GM19467 (cell line): Measurements from ENCODE around the gene ITPR1.

ENCODE experiments used
- ATAC-seq: cut with Tn5 transposase; IDR thresholded peaks from one replicate; pipeline ENCODE4 v1.9.1; 2021; ENCODE audit warnings: mild to moderate bottlenecking, moderate library complexity; ENCODE audit not compliant: unreplicated experiment

ITPR1 gene

GRCh38 chr3:4837374-4837930, 344.3 kb downstream of the ITPR1 start:
- ATAC-seq, result no peak

GRCh38 chr3:4838621-4839022, 345.5 kb downstream of the ITPR1 start:
- ATAC-seq, result peak; percentile 61

- ATAC-seq, result no peak
Observed at GRCh38 chr3:4839278-4839677, 346.1 kb downstream of the ITPR1 start.

- no peak for ATAC-seq
Observed at GRCh38 chr3:4841225-4841624, 348.1 kb downstream of the ITPR1 start.

DNA sequence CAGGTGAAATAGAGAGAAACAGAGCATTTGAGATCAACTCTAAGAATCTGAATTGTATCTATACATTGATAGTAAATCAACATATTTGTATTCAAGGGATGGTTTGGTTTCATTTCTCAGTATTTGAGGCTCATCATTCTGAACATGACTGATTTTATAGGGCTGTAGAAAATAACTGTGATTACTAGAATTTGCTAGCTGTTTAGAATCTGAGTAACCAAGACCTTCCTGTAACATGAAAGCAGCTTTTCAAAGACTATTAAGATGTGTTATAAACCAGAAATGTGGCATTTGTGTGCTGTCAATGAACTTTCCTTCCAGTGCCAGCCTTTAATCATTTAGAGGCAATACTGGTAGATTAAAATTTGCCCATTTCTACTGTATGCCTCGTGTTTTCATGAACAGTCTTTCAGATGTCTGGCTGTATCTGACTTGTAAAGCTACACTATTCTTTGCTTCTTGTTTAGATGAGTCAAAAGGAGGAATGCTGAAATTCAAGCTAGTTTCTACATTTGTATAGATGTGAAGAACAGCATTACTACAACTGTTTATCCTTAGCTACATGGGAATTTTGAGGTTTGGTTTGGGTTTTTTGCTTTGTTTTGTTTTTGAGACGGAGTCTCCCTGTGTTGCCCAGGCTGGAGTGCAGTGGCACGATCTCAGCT, 348.8 kb downstream of the ITPR1 start:
- ATAC-seq, result no peak

DNA sequence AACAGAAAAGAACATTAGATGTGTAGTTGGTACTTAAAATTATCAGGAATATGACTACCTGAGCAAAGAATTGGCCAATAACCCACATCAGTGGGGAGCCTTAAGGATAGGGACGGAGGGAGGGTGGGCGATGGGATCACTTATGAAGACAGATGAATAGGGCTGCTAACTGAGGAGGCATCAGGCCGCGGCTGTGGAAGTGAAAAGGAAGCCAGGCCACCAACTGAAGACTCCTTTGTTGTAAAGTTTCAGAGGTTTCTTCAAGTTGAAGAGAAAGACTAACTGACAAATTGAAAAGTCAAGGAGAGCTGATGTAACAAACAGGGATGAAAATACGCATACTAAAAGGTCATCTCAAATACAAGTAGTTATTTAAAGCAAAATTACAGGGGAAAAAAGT, 350.5 kb downstream of the ITPR1 start:
- no peak for ATAC-seq

DNA sequence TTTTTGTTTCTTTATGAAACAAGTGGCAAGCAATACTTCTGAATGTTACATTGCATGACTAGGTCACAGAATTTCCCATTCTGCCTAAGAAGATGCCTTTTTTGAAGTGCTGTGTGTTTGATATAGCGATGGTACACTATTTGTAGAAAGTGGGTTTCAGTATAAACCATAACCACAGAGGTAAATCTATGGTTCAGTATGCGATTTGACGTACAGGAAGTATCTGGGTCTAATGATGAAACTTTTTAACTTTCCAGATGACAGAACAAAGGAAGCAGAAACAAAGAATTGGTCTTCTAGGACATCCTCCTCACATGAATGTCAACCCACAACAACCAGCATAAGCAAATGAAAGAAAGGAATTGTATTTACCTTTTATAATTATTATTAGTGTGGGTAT, 352.7 kb downstream of the ITPR1 start:
- peak; percentile 67 for ATAC-seq

DNA sequence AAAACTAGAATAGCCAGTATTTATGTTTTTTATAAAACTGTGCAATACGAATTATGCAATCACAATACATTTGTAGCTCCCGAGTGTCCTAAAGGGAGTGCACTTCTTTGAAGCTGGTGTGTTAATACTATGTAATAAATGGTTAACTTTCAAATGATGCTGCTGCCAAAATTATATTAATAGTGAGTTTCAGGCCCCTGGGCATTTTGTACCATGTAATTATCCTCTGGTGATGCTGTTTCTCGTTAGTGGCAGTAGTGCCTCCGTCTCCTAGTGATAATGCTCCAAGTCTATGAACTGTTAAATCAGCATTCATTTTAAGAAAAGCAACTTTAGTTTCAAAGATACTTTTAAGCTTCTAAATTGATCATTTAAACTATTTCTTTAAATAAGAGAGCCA, 353.4 kb downstream of the ITPR1 start:
- no peak for ATAC-seq

DNA sequence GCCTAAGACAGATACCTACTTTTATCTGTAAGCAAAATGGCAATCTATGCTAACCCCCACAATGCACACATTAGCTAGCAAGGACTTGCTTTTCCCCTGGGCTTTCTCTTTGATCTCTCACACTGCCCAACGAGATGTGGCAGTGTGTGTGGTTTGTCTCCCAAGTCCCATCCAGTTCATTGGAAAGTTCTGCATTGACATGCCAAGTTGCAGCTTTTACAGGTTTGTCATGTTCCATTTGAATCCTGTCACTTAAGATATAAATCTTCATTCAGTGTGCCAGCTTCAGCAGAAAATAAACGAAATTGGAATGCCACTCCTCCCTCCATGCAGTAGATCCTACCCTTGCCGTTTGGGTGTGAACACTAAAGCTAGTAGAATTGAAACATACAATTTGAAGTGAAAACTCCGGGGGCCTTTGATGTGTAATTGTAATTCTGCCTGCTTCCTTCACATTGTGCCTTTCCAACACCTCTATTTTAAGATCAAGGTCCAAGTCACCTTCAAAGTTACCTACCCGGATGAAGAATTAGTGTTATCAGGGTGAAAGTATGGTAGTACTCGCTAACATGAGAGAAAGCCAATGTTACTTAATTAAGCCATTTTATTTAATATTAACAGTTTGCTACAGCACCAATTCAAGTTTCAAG, 355.2 kb downstream of the ITPR1 start:
- ATAC-seq, result no peak

- no peak for ATAC-seq
Observed at GRCh38 chr3:4849136-4849535, 356.0 kb downstream of the ITPR1 start.

GRCh38 chr3:4849739-4850138, 356.6 kb downstream of the ITPR1 start:
- ATAC-seq, result no peak

GRCh38 chr3:4850211-4850927, 357.2 kb downstream of the ITPR1 start:
- ATAC-seq, result no peak

DNA sequence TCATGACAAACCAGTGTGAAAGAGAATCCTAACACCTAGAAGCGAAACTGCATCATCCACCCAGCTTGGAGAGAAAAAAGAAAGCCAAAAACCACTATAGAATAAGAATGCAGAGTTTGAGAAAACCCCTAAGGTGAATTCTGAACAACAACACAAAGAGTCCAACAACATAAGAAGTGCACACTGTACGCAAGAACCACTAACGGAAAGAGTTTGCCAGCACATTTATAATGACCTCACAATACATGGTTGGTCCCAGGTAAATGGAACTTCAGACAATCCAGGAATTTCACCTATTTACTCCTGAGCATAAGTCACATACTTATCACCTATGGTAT, 357.7 kb downstream of the ITPR1 start:
- ATAC-seq, result peak; percentile 44

DNA sequence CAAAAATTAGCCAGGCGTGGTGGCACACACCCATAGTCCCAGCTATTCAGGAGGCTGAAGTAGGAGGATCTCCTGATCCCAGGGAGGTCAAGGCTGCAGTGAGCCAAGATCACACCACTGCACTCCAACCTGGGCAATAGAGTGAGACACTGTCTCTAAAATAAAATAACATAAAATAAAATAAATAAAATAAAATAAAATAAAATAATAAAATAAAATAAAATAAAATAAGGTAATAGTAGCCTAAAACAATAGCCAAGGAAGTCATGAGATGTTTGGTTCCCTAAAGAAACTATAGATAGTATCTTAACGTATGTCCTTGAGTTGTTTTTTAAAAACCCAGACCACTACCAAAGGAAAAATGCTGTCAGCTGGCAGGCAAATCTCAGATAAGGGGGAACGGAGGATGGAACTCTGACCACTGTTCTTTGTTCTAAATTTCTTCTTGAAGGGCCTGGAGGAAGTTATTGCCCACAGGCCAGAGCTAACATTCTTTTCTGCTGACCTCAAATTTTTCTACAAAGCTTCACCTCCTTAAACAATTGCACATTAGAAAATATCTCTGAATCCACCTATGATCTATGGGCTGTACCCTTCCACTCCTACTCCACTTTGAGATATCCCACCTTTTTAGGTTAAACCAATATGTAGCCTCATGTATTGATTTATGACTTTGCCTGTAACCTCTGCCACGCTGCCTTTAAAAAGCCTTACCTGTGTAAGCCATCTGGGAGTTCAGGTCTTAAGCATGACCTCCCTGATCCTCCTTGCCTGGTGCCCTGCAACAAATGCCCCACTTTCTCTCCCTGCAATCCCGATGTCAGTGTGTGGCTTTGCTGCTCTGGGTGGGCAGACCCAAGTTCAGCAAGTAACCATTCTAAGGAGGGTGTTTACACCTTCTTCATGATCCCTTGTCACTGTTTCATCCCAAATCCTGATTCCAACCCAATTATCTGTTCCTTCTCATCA, 359.9 kb downstream of the ITPR1 start:
- ATAC-seq, result no peak

GRCh38 chr3:4853749-4854140, 360.6 kb downstream of the ITPR1 start:
- no peak for ATAC-seq

DNA sequence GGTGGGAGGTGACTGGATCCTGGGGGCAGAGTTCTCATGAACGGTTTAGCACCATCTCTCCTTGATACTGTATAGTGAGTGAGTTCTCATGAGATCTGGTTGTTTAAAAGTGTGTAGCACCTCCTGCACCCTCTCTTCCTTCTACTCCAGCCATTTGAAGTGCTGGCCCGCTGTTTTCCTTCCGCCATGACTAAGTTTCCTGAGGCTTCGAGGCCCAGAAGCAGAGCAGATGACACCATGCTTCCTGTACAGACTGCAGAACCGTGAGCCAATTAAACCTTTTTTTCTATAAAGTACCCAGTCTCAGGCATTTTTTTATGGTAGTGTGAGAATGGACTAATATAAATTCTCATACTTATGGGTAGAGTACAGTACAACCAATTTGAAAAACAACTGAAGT, 362.5 kb downstream of the ITPR1 start:
- ATAC-seq, result no peak

- ATAC-seq, result no peak
Observed at GRCh38 chr3:4856136-4856535, 363.0 kb downstream of the ITPR1 start.

GRCh38 chr3:4856564-4856963, 363.4 kb downstream of the ITPR1 start:
- no peak for ATAC-seq

DNA sequence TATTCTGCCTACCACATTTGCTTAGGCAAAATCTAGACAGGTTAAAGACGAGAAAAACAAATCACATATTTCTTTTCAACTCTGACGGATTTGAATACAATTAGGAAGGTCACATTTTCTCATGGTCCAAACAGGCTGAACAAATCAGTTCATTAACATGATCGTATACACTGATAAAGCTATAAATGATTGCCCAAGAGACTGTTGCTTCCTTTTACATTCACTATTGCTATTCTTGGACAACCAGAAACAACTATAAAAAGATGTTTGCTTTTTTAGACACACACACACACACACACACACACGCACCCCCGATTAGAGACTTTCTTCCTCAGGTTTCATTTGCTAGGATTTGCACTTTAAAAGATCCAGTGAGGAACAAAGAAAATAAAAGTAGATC, 363.8 kb downstream of the ITPR1 start:
- ATAC-seq, result no peak

- ATAC-seq, result no peak
Observed at GRCh38 chr3:4859788-4860187, 366.6 kb downstream of the ITPR1 start.

- ATAC-seq, result no peak
Observed at GRCh38 chr3:4862973-4863372, 369.8 kb downstream of the ITPR1 start.
